Ishikawa (cell line): ENCODE data around the gene PBLD.
A peak's percentile ranks its signal among the peaks of the same experiment; 100 is the strongest.

ENCODE experiments used
- CEBPB ChIP-seq: IDR thresholded peaks from 2 replicates; pipeline ENCODE4 v1.6.1; 2012
- CREB1 ChIP-seq: IDR thresholded peaks from 2 replicates; pipeline ENCODE4 v1.6.1; 2012; ENCODE audit warnings: low read depth
- EGR1 ChIP-seq: IDR thresholded peaks from 2 replicates; pipeline ENCODE4 v1.6.1; 2012
- EP300 ChIP-seq: IDR thresholded peaks from 2 replicates; pipeline ENCODE4 v1.6.1; 2012; ENCODE audit warnings: borderline replicate concordance
- FOXM1 ChIP-seq: IDR thresholded peaks from 2 replicates; pipeline ENCODE4 v1.6.1; 2012; ENCODE audit warnings: low read depth, borderline replicate concordance
- MAX ChIP-seq: IDR thresholded peaks from 2 replicates; pipeline ENCODE4 v1.6.1; 2012
- NFIC ChIP-seq: IDR thresholded peaks from 2 replicates; pipeline ENCODE4 v1.6.1; 2012
- RAD21 ChIP-seq: IDR thresholded peaks from 2 replicates; pipeline ENCODE4 v1.6.1; 2012; ENCODE audit warnings: low read depth
- TAF1 ChIP-seq: IDR thresholded peaks from 2 replicates; pipeline ENCODE4 v1.6.1; 2012; ENCODE audit warnings: low read depth, mild to moderate bottlenecking
- TCF12 ChIP-seq: IDR thresholded peaks from 2 replicates; pipeline ENCODE4 v1.6.1; 2012; ENCODE audit warnings: low read depth
- TEAD4 ChIP-seq: IDR thresholded peaks from 2 replicates; pipeline ENCODE4 v1.6.1; 2012
- USF1 ChIP-seq: IDR thresholded peaks from 2 replicates; pipeline ENCODE4 v1.6.1; 2012
- YY1 ChIP-seq: IDR thresholded peaks from 2 replicates; pipeline ENCODE4 v1.6.1; 2012; ENCODE audit warnings: low read depth
- ZBTB7A ChIP-seq: IDR thresholded peaks from 2 replicates; pipeline ENCODE4 v1.6.1; 2012; ENCODE audit warnings: low read depth
- TF ChIP-seq, protein P1 (sequence below): IDR thresholded peaks from 2 replicates; pipeline ENCODE4 v1.6.1; 2012; ENCODE audit warnings: low read depth, mild to moderate bottlenecking

Gene PBLD

GRCh38 chr10:68329506-68329861 is 3.2 kb downstream of the PBLD start:
- TF ChIP-seq EGR1 (no peak), CEBPB (no peak), EP300 (no peak), TCF12 (no peak), NFIC (no peak), YY1 (no peak)
- TF ChIP-seq, protein P1, sequence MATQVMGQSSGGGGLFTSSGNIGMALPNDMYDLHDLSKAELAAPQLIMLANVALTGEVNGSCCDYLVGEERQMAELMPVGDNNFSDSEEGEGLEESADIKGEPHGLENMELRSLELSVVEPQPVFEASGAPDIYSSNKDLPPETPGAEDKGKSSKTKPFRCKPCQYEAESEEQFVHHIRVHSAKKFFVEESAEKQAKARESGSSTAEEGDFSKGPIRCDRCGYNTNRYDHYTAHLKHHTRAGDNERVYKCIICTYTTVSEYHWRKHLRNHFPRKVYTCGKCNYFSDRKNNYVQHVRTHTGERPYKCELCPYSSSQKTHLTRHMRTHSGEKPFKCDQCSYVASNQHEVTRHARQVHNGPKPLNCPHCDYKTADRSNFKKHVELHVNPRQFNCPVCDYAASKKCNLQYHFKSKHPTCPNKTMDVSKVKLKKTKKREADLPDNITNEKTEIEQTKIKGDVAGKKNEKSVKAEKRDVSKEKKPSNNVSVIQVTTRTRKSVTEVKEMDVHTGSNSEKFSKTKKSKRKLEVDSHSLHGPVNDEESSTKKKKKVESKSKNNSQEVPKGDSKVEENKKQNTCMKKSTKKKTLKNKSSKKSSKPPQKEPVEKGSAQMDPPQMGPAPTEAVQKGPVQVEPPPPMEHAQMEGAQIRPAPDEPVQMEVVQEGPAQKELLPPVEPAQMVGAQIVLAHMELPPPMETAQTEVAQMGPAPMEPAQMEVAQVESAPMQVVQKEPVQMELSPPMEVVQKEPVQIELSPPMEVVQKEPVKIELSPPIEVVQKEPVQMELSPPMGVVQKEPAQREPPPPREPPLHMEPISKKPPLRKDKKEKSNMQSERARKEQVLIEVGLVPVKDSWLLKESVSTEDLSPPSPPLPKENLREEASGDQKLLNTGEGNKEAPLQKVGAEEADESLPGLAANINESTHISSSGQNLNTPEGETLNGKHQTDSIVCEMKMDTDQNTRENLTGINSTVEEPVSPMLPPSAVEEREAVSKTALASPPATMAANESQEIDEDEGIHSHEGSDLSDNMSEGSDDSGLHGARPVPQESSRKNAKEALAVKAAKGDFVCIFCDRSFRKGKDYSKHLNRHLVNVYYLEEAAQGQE: no peak

DNA sequence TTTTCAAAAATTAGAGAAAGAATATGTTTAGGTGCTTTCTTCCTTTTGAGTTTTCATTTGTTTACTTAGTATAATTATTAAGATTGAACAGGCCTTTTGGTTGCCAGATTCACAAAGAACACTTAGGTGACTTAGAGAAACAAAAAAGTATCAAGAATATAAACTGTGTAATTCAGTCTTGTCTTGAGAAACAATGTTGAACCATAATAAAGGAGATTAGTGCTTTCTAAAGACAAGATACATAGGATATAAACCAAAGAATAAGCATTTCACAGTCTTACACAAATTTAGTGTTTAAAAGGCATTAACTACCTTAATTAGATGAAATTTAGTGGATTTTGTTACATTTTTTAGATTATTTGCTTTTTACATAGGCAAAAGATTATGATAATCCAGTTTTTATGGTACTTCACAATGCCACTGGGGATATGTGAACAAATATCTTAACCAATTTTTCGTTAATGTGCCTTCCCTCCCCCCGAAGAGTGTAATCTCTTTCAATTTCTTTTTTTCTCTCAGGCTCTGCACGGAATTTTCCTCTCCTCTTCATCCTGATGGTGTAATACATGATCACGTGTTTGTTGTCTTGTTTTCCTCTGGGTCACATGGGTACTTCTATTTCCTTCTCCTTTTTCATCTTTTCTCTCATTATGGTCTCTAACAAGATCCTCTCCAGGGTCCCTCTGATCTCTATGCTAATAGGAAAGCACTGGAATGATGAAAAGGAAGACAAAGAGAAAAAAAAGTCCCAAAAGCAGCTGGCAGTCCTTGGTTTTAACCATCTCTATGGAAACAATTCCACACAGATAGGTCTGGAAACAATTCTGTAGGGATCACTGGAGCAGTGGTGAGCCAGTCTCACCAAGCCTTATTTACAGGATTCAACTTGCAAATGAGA is 4.6 kb downstream of the PBLD start:
- TF ChIP-seq USF1: peak; percentile 83
- TF ChIP-seq CEBPB: peak; percentile 19; the same call in 1 of the 2 replicates
- no peak for TF ChIP-seq TAF1

DNA sequence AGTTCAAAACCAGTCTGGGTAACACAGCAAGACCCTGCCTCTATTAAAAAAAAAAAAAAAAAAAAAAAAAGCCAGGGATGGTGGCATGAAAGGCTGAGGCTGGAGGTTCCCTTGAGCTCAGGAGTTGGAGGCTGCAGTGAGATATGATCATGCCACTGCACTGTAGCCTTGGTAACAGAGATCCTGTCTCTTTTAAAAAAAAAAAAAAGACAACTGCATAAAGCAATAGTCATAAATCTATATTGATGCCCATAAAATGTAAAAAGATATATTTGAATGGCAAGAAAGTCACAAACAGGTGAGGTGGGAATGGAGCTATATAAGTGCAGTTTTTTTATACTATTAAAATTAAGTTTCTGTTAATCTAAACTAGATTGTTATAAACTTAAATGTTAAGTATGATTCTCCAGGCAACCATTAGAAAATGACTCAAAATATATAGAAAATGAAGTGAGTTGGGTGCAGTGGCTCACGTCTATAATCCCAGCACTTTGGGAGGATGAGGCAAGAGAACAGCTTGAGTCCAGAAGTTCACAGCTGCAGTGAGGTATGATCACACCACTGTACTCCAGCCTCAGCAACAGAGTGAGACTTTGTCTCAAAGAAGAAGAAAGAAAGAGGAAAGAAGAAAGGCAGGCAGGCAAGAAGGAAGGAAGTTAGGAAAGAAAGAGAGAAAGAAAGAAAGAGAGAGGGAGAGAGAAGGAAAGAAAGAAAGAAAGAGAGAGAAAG is 14.2 kb downstream of the PBLD start:
- TF ChIP-seq CREB1: no peak
- no peak for TF ChIP-seq FOXM1
- TF ChIP-seq RAD21: no peak
- TF ChIP-seq TAF1: no peak
- no peak for TF ChIP-seq MAX
- no peak for TF ChIP-seq TEAD4
- TF ChIP-seq TCF12: no peak
- TF ChIP-seq USF1: no peak
- TF ChIP-seq, protein P1: no peak
- no peak for TF ChIP-seq ZBTB7A
- TF ChIP-seq EGR1: no peak
- TF ChIP-seq NFIC: no peak
- no peak for TF ChIP-seq CEBPB
- TF ChIP-seq YY1: no peak
- TF ChIP-seq EP300: no peak

GRCh38 chr10:68315582-68315981 is 17.1 kb downstream of the PBLD start:
- TF ChIP-seq, protein P1: no peak
- TF ChIP-seq ZBTB7A (no peak), USF1 (no peak), CREB1 (no peak), CEBPB (no peak), NFIC (no peak), FOXM1 (no peak), TEAD4 (no peak), MAX (no peak), EP300 (no peak)
